Esophagus squamous epithelium (tissue), 5 donors: ENCODE measurements around the gene ADAMTS2. TPM values are rescaled to one million over a fixed set of nuclear protein-coding genes. Genes with fewer than 3 reads are reported as not detected.

Source experiments
- DNase-seq: peaks from one replicate; lab custom pipeline; 2025; lab: John Stamatoyannopoulos, UW
- H3K27ac ChIP-seq, 4 donors: fragments of 200-600 bp; sonication (generic); one replicate each; pipeline ENCODE4 v1.5.1; 2016 to 2019; ENCODE audit warnings: mild to moderate bottlenecking in 1 of 4
- H3K27me3 ChIP-seq, 4 donors: fragments of 200-600 bp; sonication (generic); 1 replicate in 3 of 4; 2 replicates in 1 of 4; pipeline versions ENCODE4 v1.5.1 to v1.6.0; 2017 to 2021; ENCODE audit warnings: antibody characterized with exemption in 1 of 4
- H3K36me3 ChIP-seq, 3 donors: fragments of 200-600 bp; sonication (generic); one replicate each; pipeline ENCODE4 v1.5.1; 2016 to 2019
- H3K4me1 ChIP-seq, 3 donors: fragments of 200-600 bp; sonication (generic); one replicate each; pipeline ENCODE4 v1.5.1; 2017 to 2019
- H3K4me3 ChIP-seq, 4 donors: fragments of 200-600 bp; sonication (generic); 1 replicate in 3 of 4; 2 replicates in 1 of 4; pipeline ENCODE4 v1.5.1; 2016 to 2019; ENCODE audit warnings: mild to moderate bottlenecking in 2 of 4, moderate library complexity in 1 of 4
- H3K9me3 ChIP-seq, 3 donors: fragments of 200-600 bp; sonication (generic); one replicate each; pipeline ENCODE4 v1.5.1; 2016 to 2019
- POLR2A ChIP-seq, 4 donors: fragments of 450-650 bp; IDR thresholded peaks; one replicate each; pipeline ENCODE4 v1.6.1; 2017; ENCODE audit warnings: antibody characterized with exemption in 4 of 4, mild to moderate bottlenecking in 4 of 4, moderate library complexity in 3 of 4
- WGBS, 2 donors: methylation state at CpG; one replicate each; pipeline ENCODE4 v1.1.5; 2018; 5-methylcytosine and 5-hydroxymethylcytosine counted together
- intact Hi-C: fragments of 100-400 bp; cut with DNase I; formaldehyde crosslinking; loops from one replicate; pipeline ENCODE4 v1.15.0; 2022
- total RNA-seq, 4 donors: library from RNA; depleted of rRNA; stranded (reverse); fragments of >200 nt; gene quantifications; one replicate each; pipeline ENCODE4 v1.1.0, GENCODE V29; 2016
- TF ChIP-seq, protein P1 (sequence below), 6 experiments: fragments of 450-650 bp in 4 of 6; fragments of 200-600 bp in 2 of 6; sonication (generic) in 2 of 6; IDR thresholded peaks; one replicate each; pipeline ENCODE4 v1.5.1; 2016 to 2019; ENCODE audit warnings: antibody characterized with exemption in 6 of 6, mild to moderate bottlenecking in 4 of 6, moderate library complexity in 4 of 6
- donor health status: DM: yes; HTN: yes; CAD: no.

The ADAMTS2 gene
- total RNA-seq, 4 donors from 2014 or later, result 1.3 to 10.3 (median 5.2) TPM

DNA sequence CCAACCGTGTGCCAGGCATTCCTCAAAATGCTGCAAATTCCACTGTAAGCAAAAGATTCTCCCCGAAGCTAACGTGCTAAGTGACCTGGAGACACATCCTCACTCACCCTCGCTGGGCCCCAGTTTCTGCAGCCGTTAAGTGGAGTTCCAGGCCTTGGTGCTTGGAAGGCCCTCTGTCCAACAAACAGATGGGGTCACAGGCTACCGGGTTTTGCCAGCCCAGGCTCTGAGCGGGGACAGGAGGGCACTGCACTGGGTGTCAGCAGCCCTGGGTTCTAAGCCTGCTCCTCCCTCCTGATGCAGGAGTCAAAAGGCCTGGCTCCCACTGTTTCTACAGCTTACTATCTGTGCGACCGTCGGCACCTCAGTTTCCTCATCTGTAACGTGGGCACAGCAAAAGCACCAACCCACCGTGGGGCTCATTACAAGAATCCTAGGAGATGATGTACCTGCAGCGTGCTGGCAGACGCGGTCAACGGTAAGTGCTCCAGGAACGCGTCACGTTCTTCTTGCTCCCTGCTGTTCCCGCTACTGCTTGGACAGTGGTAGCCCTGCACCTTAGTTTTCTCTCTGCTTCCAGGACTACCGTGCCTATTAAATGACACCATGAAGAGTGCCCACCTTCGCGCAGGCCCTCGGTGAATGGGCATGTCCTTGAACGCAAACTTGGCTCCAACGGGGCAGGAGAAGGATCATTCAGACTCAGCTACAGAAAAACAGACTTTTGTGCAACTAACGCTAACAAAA is 84.8 kb downstream of the ADAMTS2 start:
- Histone ChIP-seq H3K27me3 (peaks cover 0 to 5% (median 0%) of the 10 kb centered on the region in 4 donors), H3K4me3 (no peak overlapping the region), H3K9me3 (no peaks in the 10 kb centered on the region), H3K36me3 (no peaks in the 10 kb centered on the region), H3K4me1 (peaks cover 6 to 10% (median 7%) of the 10 kb centered on the region in 3 donors), H3K27ac (no peak overlapping the region)
- intact Hi-C loops, result no loop called here
- TF ChIP-seq, protein P1, sequence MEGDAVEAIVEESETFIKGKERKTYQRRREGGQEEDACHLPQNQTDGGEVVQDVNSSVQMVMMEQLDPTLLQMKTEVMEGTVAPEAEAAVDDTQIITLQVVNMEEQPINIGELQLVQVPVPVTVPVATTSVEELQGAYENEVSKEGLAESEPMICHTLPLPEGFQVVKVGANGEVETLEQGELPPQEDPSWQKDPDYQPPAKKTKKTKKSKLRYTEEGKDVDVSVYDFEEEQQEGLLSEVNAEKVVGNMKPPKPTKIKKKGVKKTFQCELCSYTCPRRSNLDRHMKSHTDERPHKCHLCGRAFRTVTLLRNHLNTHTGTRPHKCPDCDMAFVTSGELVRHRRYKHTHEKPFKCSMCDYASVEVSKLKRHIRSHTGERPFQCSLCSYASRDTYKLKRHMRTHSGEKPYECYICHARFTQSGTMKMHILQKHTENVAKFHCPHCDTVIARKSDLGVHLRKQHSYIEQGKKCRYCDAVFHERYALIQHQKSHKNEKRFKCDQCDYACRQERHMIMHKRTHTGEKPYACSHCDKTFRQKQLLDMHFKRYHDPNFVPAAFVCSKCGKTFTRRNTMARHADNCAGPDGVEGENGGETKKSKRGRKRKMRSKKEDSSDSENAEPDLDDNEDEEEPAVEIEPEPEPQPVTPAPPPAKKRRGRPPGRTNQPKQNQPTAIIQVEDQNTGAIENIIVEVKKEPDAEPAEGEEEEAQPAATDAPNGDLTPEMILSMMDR (IDR thresholded peaks at IDR 0.05), result no peak
- no peak for TF ChIP-seq POLR2A (IDR thresholded peaks at IDR 0.05)
- no peak for DNase-seq
- whole genome bisulfite sequencing, 2 donors, result 78 to 91% methylated on average over 13 to 18 of the region's 27 CpGs

DNA sequence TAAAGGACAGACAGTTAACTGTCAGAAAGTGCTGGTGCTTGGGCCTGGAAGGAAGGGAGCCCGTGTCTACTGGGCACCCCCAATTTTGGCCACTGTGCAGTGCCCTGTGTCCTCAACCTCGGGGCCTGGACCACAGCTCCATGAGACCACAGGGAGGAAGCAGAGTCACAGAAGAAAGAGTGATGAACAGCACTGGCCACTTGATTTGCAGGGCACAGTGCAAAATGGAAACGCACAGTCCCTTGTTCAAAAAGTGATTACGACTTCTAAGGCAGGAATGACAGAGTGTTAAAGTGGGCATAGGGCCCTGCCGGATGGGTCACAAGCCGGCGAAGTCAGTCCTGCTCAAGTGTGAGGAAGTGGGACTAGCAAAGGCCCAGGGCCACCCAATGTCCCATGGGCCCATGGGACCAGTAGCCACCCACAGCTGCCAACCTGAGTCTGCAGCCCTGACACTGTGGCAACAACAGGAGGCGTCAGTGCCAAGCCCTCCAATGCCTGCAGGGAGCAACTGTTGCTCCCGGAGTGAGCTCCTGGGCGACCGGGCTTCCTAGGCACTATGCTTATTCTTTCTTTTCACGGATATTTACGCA is 85.4 kb downstream of the ADAMTS2 start:
- H3K4me3 ChIP-seq, result no peak overlapping the region
- no peak overlapping the region for H3K27ac ChIP-seq
- H3K36me3 ChIP-seq, result no peaks in the 10 kb centered on the region
- intact Hi-C loops, result no loop called here
- DNase-seq, result no peak
- H3K4me1 ChIP-seq, result peaks cover 0 to 3% (median under 1%) of the 10 kb centered on the region in 3 donors
- TF ChIP-seq, protein P1 (IDR thresholded peaks at IDR 0.05), result no peak
- no peak for TF ChIP-seq POLR2A (IDR thresholded peaks at IDR 0.05)
- no peaks in the 10 kb centered on the region for H3K27me3 ChIP-seq
- 81 to 84% methylated on average over 11 to 12 of the region's 13 CpGs for WGBS, 2 donors
- no peaks in the 10 kb centered on the region for H3K9me3 ChIP-seq

DNA sequence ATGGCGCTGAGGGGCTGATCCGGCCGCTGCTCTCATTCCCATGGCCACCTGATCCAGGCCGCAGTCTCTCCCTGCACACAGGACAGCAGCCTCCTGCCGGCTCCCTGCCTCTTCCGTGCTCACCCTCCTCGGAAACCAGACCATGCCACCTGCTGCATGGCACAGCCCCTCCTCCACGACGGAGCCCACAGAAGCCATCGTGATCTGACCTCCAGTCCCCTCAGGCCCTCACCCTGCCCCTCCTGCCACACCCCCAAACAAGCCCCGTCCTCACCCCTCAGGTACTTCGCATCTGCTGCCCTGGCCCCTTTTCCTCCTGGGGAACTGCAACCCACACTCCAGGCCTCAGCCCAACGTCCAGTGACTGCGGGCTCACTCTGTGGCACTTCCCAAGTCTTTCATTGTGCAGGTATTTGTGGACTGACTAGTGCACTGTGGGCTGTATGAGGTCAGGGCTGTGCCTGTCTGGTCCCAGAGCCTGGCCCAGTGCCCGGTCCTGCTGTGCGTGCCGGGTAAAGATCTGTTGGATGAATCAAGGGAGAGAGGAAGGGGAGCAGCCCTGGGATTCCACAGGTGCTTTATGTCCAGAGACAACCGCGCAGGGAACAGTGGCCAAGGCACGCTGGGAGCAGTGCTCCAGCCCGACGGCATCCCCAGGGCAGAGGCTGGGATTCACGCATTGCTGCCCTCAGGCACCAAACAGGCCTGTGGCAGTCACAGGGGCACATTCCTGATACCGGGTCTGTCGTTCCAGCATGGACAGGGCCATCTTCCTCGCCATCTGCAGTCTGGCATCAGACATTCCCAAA is 86.1 kb downstream of the ADAMTS2 start:
- Histone ChIP-seq H3K27me3 (no peaks in the 10 kb centered on the region), H3K4me3 (no peak overlapping the region), H3K4me1 (no peaks in the 10 kb centered on the region), H3K27ac (peak overlapping the region in 1 of 4 donors; percentile 2), H3K9me3 (no peaks in the 10 kb centered on the region), H3K36me3 (no peaks in the 10 kb centered on the region)
- 81 to 85% methylated on average over 12 to 17 of the region's 26 CpGs for WGBS, 2 donors
- intact Hi-C loops, result no loop called here
- DNase-seq, result no peak
- TF ChIP-seq, protein P1 (IDR thresholded peaks at IDR 0.05), result no peak
- TF ChIP-seq POLR2A (IDR thresholded peaks at IDR 0.05), result no peak

DNA sequence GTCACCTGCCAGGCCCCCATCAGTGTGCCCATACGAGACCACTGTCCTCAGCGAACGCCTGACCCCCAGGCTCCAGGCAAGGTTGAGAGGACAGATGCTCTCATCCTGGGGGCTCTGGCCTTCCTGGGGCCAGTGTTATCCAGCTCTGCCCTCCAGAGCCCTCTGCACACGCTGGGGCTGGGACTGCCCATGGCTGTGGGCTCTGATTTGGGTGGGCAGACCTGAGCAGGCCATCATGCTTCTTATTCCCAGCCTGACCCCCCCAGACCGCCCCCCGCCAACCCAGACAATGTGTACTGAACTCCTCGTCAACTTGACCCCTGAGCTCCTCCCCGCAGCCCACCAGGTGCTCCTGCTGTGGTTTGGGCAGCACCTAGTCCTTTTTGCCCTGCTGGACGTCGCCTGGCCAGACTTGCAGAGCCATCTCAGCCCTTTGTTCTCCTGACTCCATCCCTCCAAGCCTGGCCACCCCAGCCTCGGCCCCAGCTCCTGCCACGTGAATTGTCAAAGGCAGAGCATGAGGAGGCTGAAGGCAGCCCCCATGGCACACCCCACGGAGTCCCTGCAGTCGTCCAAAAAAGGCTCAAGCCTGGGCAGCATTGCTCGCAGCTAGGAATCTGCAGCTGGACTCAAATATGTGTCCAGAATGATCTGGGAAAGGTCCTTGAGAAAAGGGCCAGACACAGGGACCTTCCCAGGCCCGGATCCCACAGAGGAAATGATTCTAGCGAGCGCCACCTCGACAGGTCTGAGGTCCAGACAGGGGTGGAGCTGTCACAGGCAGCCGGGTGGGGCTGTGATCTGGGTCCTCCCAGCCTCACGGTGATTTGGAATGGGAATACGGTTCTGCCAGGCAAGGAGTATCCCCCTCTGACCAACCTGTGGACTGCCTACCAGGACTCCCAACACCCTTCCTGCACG is 87.0 kb downstream of the ADAMTS2 start:
- DNase-seq, result no peak
- no peaks in the 10 kb centered on the region for H3K4me1 ChIP-seq
- no peaks in the 10 kb centered on the region for H3K9me3 ChIP-seq
- TF ChIP-seq, protein P1 (IDR thresholded peaks at IDR 0.05), result no peak
- TF ChIP-seq POLR2A (IDR thresholded peaks at IDR 0.05), result no peak
- H3K27ac ChIP-seq, result peak overlapping the region in 1 of 4 donors; percentile 2
- intact Hi-C loops, result no loop called here
- no peaks in the 10 kb centered on the region for H3K36me3 ChIP-seq
- no peaks in the 10 kb centered on the region for H3K27me3 ChIP-seq
- no peak overlapping the region for H3K4me3 ChIP-seq
- WGBS, 2 donors, result 55 to 71% methylated on average over 4 to 14 of the region's 23 CpGs
